Keratinocyte (primary cell): ENCODE results near the gene CPB1.

Experiments
- EZH2 ChIP-seq: IDR thresholded peaks from one replicate; pipeline ENCODE4 v1.6.1; 2012; ENCODE audit warnings: inconsistent platforms, mild to moderate bottlenecking, low read length, moderate library complexity
- TF ChIP-seq, protein P1 (sequence below), 3 experiments: IDR thresholded peaks in 1 of 3; conservative IDR thresholded peaks in 1 of 3; optimal IDR thresholded peaks in 1 of 3; 2 replicates in 2 of 3; 3 replicates in 1 of 3; pipeline versions ENCODE3 to v1.5.1; 2011; ENCODE audit warnings: low read length in 3 of 3, mild to moderate bottlenecking in 3 of 3, moderate library complexity in 2 of 3, control low read depth in 1 of 3, inconsistent platforms in 1 of 3; ENCODE audit not compliant: insufficient read depth in 2 of 3; ENCODE audit errors: extremely low read depth in 1 of 3

DNA sequence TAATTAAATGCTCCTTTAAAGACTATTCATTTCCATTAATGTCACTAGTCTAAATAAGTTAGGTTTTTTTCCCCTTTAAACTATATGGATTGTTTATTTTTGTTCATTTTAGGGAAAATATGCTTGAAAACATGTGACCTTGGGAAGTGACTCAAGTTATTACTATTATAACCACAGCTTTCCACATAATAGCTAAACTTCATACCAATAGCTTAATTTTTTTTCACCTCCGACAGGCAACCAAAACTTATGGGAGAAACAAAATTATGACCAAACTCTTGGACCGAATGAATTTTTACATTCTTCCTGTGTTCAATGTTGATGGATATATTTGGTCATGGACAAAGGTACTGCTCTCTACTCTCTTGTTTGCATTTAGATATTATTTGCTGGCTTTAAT, 53.7 kb downstream of the CPB1 start:
- TF ChIP-seq, protein P1, sequence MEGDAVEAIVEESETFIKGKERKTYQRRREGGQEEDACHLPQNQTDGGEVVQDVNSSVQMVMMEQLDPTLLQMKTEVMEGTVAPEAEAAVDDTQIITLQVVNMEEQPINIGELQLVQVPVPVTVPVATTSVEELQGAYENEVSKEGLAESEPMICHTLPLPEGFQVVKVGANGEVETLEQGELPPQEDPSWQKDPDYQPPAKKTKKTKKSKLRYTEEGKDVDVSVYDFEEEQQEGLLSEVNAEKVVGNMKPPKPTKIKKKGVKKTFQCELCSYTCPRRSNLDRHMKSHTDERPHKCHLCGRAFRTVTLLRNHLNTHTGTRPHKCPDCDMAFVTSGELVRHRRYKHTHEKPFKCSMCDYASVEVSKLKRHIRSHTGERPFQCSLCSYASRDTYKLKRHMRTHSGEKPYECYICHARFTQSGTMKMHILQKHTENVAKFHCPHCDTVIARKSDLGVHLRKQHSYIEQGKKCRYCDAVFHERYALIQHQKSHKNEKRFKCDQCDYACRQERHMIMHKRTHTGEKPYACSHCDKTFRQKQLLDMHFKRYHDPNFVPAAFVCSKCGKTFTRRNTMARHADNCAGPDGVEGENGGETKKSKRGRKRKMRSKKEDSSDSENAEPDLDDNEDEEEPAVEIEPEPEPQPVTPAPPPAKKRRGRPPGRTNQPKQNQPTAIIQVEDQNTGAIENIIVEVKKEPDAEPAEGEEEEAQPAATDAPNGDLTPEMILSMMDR (optimal IDR thresholded peaks at IDR 0.05 in 1 of 3, IDR thresholded peaks at IDR 0.05 in 1 of 3, conservative IDR thresholded peaks at IDR 0.05 in 1 of 3; ENCODE audit: extremely low read depth in 1 of 3, insufficient read depth in 2 of 3, low read length in 3 of 3) = no peak
- TF ChIP-seq EZH2 = no peak
